HepG2 (cell line): ENCODE measurements around the gene PHTF2. TPM values are rescaled to one million over a fixed set of nuclear protein-coding genes. Genes with fewer than 3 reads are reported as not detected.

ENCODE experiments used
- DR1 ChIP-seq: sonication (generic); formaldehyde crosslinking; IDR thresholded peaks from 2 replicates; pipeline ENCODE4 v1.8.0; 2021; ENCODE audit warnings: mild to moderate bottlenecking, missing genetic modification reagents, inconsistent platforms
- E2F2 ChIP-seq: sonication (generic); formaldehyde crosslinking; IDR thresholded peaks from 2 replicates; pipeline ENCODE4 v1.4.0; 2020; ENCODE audit warnings: missing genetic modification reagents, borderline replicate concordance
- HDAC1 ChIP-seq: sonication (generic); formaldehyde crosslinking; IDR thresholded peaks from 2 replicates; pipeline ENCODE4 v1.5.1; 2020; ENCODE audit warnings: mild to moderate bottlenecking, missing genetic modification reagents
- HES4 ChIP-seq: sonication (generic); formaldehyde crosslinking; IDR thresholded peaks from 2 replicates; pipeline ENCODE4 v1.9.0; 2021; ENCODE audit warnings: mild to moderate bottlenecking, missing genetic modification reagents, borderline replicate concordance
- RARA ChIP-seq: IDR thresholded peaks from 2 replicates; pipeline ENCODE4 v1.6.1; 2016; ENCODE audit warnings: missing genetic modification reagents, missing compliant biosample characterization
- RARG ChIP-seq: sonication (generic); formaldehyde crosslinking; IDR thresholded peaks from 2 replicates; pipeline ENCODE4 v1.4.0; 2020; ENCODE audit warnings: low read depth, mild to moderate bottlenecking, missing genetic modification reagents
- SALL1 ChIP-seq: sonication (generic); formaldehyde crosslinking; IDR thresholded peaks from 2 replicates; pipeline ENCODE4 v1.8.0; 2022; ENCODE audit warnings: mild to moderate bottlenecking, missing genetic modification reagents
- SNAPC4 ChIP-seq: sonication (generic); formaldehyde crosslinking; IDR thresholded peaks from 2 replicates; pipeline ENCODE4 v1.4.0; 2020; ENCODE audit warnings: mild to moderate bottlenecking, missing genetic modification reagents
- TAF1 ChIP-seq: sonication (generic); formaldehyde crosslinking; IDR thresholded peaks from 2 replicates; pipeline ENCODE4 v1.4.0; 2020; ENCODE audit warnings: missing genetic modification reagents
- TEAD3 ChIP-seq: optimal IDR thresholded peaks from 2 replicates; pipeline ENCODE3; 2016; ENCODE audit warnings: borderline replicate concordance
- THAP9 ChIP-seq: sonication (generic); formaldehyde crosslinking; IDR thresholded peaks from 2 replicates; pipeline ENCODE4; 2020; ENCODE audit warnings: missing genetic modification reagents, mild to moderate bottlenecking, borderline replicate concordance
- ZNF275 ChIP-seq: sonication (generic); formaldehyde crosslinking; IDR thresholded peaks from 2 replicates; pipeline ENCODE4 v1.8.0; 2022; ENCODE audit warnings: missing genetic modification reagents, mild to moderate bottlenecking, inconsistent platforms, borderline replicate concordance
- ZNF512 ChIP-seq: sonication (generic); formaldehyde crosslinking; IDR thresholded peaks from 2 replicates; pipeline ENCODE4 v1.4.0; 2020; ENCODE audit warnings: mild to moderate bottlenecking, missing genetic modification reagents
- ZNF580 ChIP-seq: IDR thresholded peaks from 2 replicates; pipeline ENCODE4 v1.6.1; 2016; ENCODE audit warnings: low read depth, borderline replicate concordance
- ZNF737 ChIP-seq: sonication (generic); formaldehyde crosslinking; IDR thresholded peaks from 2 replicates; pipeline ENCODE4 v1.5.0; 2020; ENCODE audit warnings: missing genetic modification reagents, mild to moderate bottlenecking, borderline replicate concordance
- ZNF768 ChIP-seq: sonication (generic); formaldehyde crosslinking; IDR thresholded peaks from 2 replicates; pipeline ENCODE4 v1.4.0; 2020; ENCODE audit warnings: missing genetic modification reagents
- polyA plus RNA-seq, 8 experiments: library from polyadenylated mRNA; depleted of rRNA in 3 of 8; stranded (reverse) in 7 of 8; unstranded in 1 of 8; fragments of >200 nt; fragmentation: Illumina TruSeq in 4 of 8; extraction: Trizol in 4 of 8; gene quantifications; 2 replicates each; pipeline versions ENCODE4 v1.2.1 to v1.2.3, GENCODE V29; 2011 to 2016; ENCODE audit warnings: low read depth in 4 of 8, missing spikeins in 1 of 8, mixed read lengths in 1 of 8; ENCODE audit not compliant: insufficient read depth in 1 of 8
- total RNA-seq, 5 experiments: library from RNA; depleted of rRNA; stranded (reverse); fragments of >200 nt; fragmentation: Illumina TruSeq; extraction: Trizol; gene quantifications; 2 replicates each; pipeline ENCODE4 v1.2.3, GENCODE V29; 2016; ENCODE audit warnings: low read depth in 1 of 5

The PHTF2 gene
- total and polyA plus RNA-seq, 2 of the 13 experiments (the other 11 are each of a cell fraction or from before 2014, with no cell fraction given) = 7.4 to 10.2 TPM

GRCh38 chr7:77797734-77798393, 709 bp upstream of the PHTF2 start (continued):
- TF ChIP-seq SNAPC4 (CRISPR knock-in tag) (peak; percentile 73; the same call in 1 of the 2 replicates), ZNF512 (CRISPR knock-in tag) (no peak), ZNF768 (CRISPR knock-in tag) (peak; percentile 49; the same call in 1 of the 2 replicates), ZNF275 (no peak), RARG (CRISPR knock-in tag) (no peak), DR1 (CRISPR knock-in tag) (no peak), THAP9 (CRISPR knock-in tag) (peak; percentile 62; the same call in 1 of the 2 replicates), HDAC1 (CRISPR knock-in tag) (peak; percentile 78), RARA (CRISPR knock-in tag) (no peak), ZNF580 (CRISPR knock-in tag) (peak; percentile 50; the same call in 1 of the 2 replicates), TAF1 (CRISPR knock-in tag) (peak; percentile 27; the same call in 1 of the 2 replicates), TEAD3 (CRISPR knock-in tag) (peak; percentile 39), HES4 (0 out of 2 replicates have a peak, but pooled peaks have one; percentile 43), E2F2 (CRISPR knock-in tag) (0 out of 2 replicates have a peak, but pooled peaks have one; percentile 25), ZNF737 (CRISPR knock-in tag) (0 out of 2 replicates have a peak, but pooled peaks have one; percentile 70), SALL1 (CRISPR knock-in tag) (peak; percentile 32; the same call in 1 of the 2 replicates)
